H9 (cell line): ENCODE results near the gene SOX12. TPM values are rescaled to one million over a fixed set of nuclear protein-coding genes. Genes with fewer than 3 reads are reported as not detected.
A peak's percentile ranks its signal among the peaks of the same experiment; 100 is the strongest.

Experiments
- DNase-seq: peaks from one replicate; pipeline ENCODE4 v3.0.0-alpha.2; 2017
- H2AFZ ChIP-seq: one replicate; pipeline ENCODE4 v1.6.1; 2013; ENCODE audit warnings: mild to moderate bottlenecking, low read length, control low read depth, moderate library complexity
- H2AK5ac ChIP-seq: 2 replicates; pipeline ENCODE4 v1.6.1; 2013; ENCODE audit warnings: low read length, control low read depth, mixed read lengths; ENCODE audit not compliant: insufficient read length
- H2BK120ac ChIP-seq: one replicate; pipeline ENCODE4 v1.6.1; 2013; ENCODE audit warnings: low read depth, mild to moderate bottlenecking, low read length, control low read depth, inconsistent platforms; ENCODE audit not compliant: poor library complexity, severe bottlenecking
- H2BK12ac ChIP-seq: 2 replicates; pipeline ENCODE4 v1.6.1; 2013; ENCODE audit warnings: low read length, control low read depth, mixed read lengths, low read depth; ENCODE audit not compliant: insufficient read length
- H2BK15ac ChIP-seq: 2 replicates; pipeline ENCODE4 v1.6.1; 2013; ENCODE audit warnings: low read depth, low read length, control low read depth
- H2BK20ac ChIP-seq: one replicate; pipeline ENCODE4 v1.6.1; 2013; ENCODE audit warnings: low read depth, mild to moderate bottlenecking, low read length, control low read depth, inconsistent platforms; ENCODE audit not compliant: poor library complexity, severe bottlenecking
- H2BK5ac ChIP-seq: 2 replicates; pipeline ENCODE4 v1.6.1; 2013; ENCODE audit warnings: low read length, control low read depth, mixed read lengths; ENCODE audit not compliant: insufficient read length
- H3K14ac ChIP-seq: 2 replicates; pipeline ENCODE4 v1.6.1; 2013; ENCODE audit warnings: low read length, control low read depth; ENCODE audit not compliant: insufficient read depth
- H3K18ac ChIP-seq: 2 replicates; pipeline ENCODE4 v1.6.1; 2013; ENCODE audit warnings: low read depth, mild to moderate bottlenecking, mixed read lengths, low read length, control low read depth; ENCODE audit not compliant: insufficient read length
- H3K23ac ChIP-seq: 2 replicates; pipeline ENCODE4 v1.6.1; 2013; ENCODE audit warnings: low read length, control low read depth, mixed read lengths, low read depth; ENCODE audit not compliant: insufficient read length
- H3K23me2 ChIP-seq: 2 replicates; pipeline ENCODE4 v1.6.1; 2013; ENCODE audit warnings: low read depth, mild to moderate bottlenecking, mixed read lengths, low read length, control low read depth; ENCODE audit not compliant: insufficient read length, poor library complexity, severe bottlenecking
- H3K27ac ChIP-seq: 2 replicates; pipeline ENCODE4 v1.5.1; 2013; ENCODE audit warnings: low read length, control low read depth, mixed read lengths, low read depth; ENCODE audit not compliant: insufficient read length
- H3K27me3 ChIP-seq: 2 replicates; pipeline ENCODE4 v1.6.1; 2013; ENCODE audit warnings: low read length, control low read depth, inconsistent platforms; ENCODE audit not compliant: insufficient read depth
- H3K4ac ChIP-seq: 2 replicates; pipeline ENCODE4 v1.6.1; 2013; ENCODE audit warnings: low read depth, mild to moderate bottlenecking, control low read depth, inconsistent platforms, low read length, moderate library complexity
- H3K4me1 ChIP-seq: 2 replicates; pipeline ENCODE4 v1.6.1; 2013; ENCODE audit warnings: low read length, control low read depth, inconsistent platforms; ENCODE audit not compliant: insufficient read depth
- H3K4me2 ChIP-seq: 2 replicates; pipeline ENCODE4 v1.6.1; 2013; ENCODE audit warnings: low read length, control low read depth, mixed read lengths; ENCODE audit not compliant: insufficient read length, insufficient read depth
- H3K56ac ChIP-seq: 2 replicates; pipeline ENCODE4 v1.6.1; 2013; ENCODE audit warnings: low read depth, mild to moderate bottlenecking, mixed read lengths, low read length, control low read depth; ENCODE audit not compliant: insufficient read length
- H3K79me1 ChIP-seq: 2 replicates; pipeline ENCODE4 v1.6.1; 2013; ENCODE audit warnings: low read depth, mild to moderate bottlenecking, moderate library complexity, low read length, control low read depth, inconsistent platforms; ENCODE audit not compliant: insufficient read depth, poor library complexity, severe bottlenecking
- H3K79me2 ChIP-seq: 2 replicates; pipeline ENCODE4 v1.6.1; 2013; ENCODE audit warnings: low read length, control low read depth, inconsistent platforms; ENCODE audit not compliant: insufficient read depth
- H3K9ac ChIP-seq: 2 replicates; pipeline ENCODE4 v1.6.1; 2013; ENCODE audit warnings: low read length, control low read depth, mixed read lengths; ENCODE audit not compliant: insufficient read length; ENCODE audit errors: extremely low read depth
- H3K9me3 ChIP-seq: one replicate; pipeline ENCODE4 v1.6.1; 2013; ENCODE audit warnings: low read depth, low read length, inconsistent platforms; ENCODE audit not compliant: control insufficient read depth
- H3T11ph ChIP-seq: one replicate; pipeline ENCODE4 v1.6.1; 2013; ENCODE audit warnings: mild to moderate bottlenecking, low read length, control low read depth, inconsistent platforms
- H4K20me1 ChIP-seq: one replicate; pipeline ENCODE4 v1.6.1; 2013; ENCODE audit not compliant: control insufficient read depth, insufficient read length, insufficient read depth
- H4K5ac ChIP-seq: 2 replicates; pipeline ENCODE4 v1.6.1; 2013; ENCODE audit warnings: low read depth, mild to moderate bottlenecking, mixed read lengths, low read length, control low read depth; ENCODE audit not compliant: insufficient read length
- H4K8ac ChIP-seq: replicated peaks from 2 replicates; pipeline ENCODE4 v1.6.1; 2013; ENCODE audit warnings: low read length, control low read depth, mixed read lengths, low read depth; ENCODE audit not compliant: insufficient read length
- H4K91ac ChIP-seq: 2 replicates; pipeline ENCODE4 v1.6.1; 2013; ENCODE audit warnings: low read depth, mild to moderate bottlenecking, moderate library complexity, mixed read lengths, low read length, control low read depth; ENCODE audit not compliant: insufficient read length
- H3K27ac Mint-ChIP-seq, 3 experiments: 2 replicates in 2 of 3; 3 replicates in 1 of 3; pipeline ENCODE4 v1.8.0; 2020 to 2021; ENCODE audit warnings: mixed read lengths in 3 of 3, mild to moderate bottlenecking in 1 of 3, moderate library complexity in 1 of 3
- H3K27me3 Mint-ChIP-seq: 2 replicates; pipeline ENCODE4 v1.8.0; 2021; ENCODE audit warnings: low read depth, mild to moderate bottlenecking, moderate library complexity, mixed read lengths
- H3K36me3 Mint-ChIP-seq, 3 experiments: 2 replicates in 2 of 3; 3 replicates in 1 of 3; pipeline ENCODE4 v1.8.0; 2020 to 2021; ENCODE audit warnings: low read depth in 3 of 3, mixed read lengths in 3 of 3; ENCODE audit not compliant: insufficient read depth in 1 of 3
- H3K4me1 Mint-ChIP-seq, 2 experiments: 2 replicates each; pipeline ENCODE4 v1.8.0; 2020; ENCODE audit warnings: mixed read lengths in 2 of 2
- H3K4me3 Mint-ChIP-seq, 2 experiments: 2 replicates in 1 of 2; 3 replicates in 1 of 2; pipeline ENCODE4 v1.8.0; 2020 to 2021; ENCODE audit warnings: mild to moderate bottlenecking in 2 of 2, mixed read lengths in 2 of 2, moderate library complexity in 1 of 2
- H3K9me3 Mint-ChIP-seq, 2 experiments: 2 replicates in 1 of 2; 3 replicates in 1 of 2; pipeline ENCODE4 v1.8.0; 2020; ENCODE audit warnings: mild to moderate bottlenecking in 2 of 2, mixed read lengths in 2 of 2, moderate library complexity in 1 of 2
- CTCF ChIP-seq: fragments of 200-600 bp; sonication (generic); conservative IDR thresholded peaks from 3 replicates; pipeline ENCODE4 v1.8.0; 2021; ENCODE audit warnings: antibody characterized with exemption, mild to moderate bottlenecking
- WGBS: extraction: QIAGEN DNeasy Blood & Tissue Kit; methylation state at CpG from one replicate; pipeline ENCODE4 v1.1.7; 2013; ENCODE audit warnings: missing lambda C conversion rate, low lambda C conversion rate, mixed read lengths; ENCODE audit not compliant: insufficient read length; ENCODE audit errors: extremely low coverage; 5-methylcytosine and 5-hydroxymethylcytosine counted together
- total RNA-seq: library from RNA; stranded (reverse); gene quantifications from 2 replicates; pipeline ENCODE4 v1.2.1, GENCODE V29; 2021

The SOX12 gene
- total RNA-seq, 1 experiment from 2014 or later, result 54.4 TPM

DNA sequence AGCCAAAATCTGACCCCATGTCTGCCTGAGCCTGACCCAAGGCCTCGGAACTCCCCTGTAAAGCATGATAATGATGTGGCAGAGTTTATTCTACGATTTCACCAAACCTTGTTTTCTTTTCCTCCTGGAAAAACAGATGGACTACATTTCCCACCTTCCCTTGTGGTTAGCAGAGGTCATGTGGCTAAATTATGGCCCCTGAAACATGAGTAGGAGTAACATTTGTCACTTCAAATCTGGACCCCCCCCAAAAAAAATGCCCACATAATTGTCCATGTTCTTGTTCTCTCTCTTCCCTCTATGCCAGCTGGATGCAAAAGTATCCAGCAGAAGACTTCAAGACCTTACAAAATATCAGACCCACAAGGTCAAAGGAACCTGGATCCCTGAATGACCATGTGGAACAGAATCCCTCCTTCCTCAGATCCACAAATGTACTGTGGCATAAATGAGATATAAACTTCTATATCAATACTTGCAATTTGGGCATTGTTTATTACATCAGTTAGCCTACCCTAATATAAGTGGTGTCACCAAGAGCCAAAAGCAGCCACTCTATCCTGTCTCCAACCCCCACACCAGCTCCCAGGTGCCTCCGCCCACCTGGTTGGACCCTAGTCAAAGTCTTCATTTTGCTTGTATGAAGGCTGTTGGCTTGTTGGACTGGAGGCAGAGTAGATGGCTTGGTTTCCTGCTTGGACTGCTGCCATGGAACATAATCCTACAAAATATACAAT lies 36.2 kb upstream of the SOX12 start:
- Histone ChIP-seq H3K23ac (no peak overlapping the region), H2BK12ac (no peak overlapping the region), H2BK5ac (no peak overlapping the region), H3K9me3 (no peaks in the 10 kb centered on the region), H4K20me1 (no peaks in the 10 kb centered on the region), H2AK5ac (no peak overlapping the region), H3K56ac (no peak overlapping the region), H4K8ac (no peak overlapping the region), H3K79me2 (no peaks in the 10 kb centered on the region; the same call in 1 of the 2 replicates), H3K79me1 (no peaks in the 10 kb centered on the region), H2BK15ac (no peak overlapping the region), H3T11ph (no peak overlapping the region), H3K27ac (no peak overlapping the region), H3K4ac (no peak overlapping the region), H2BK120ac (no peak overlapping the region), H3K18ac (no peak overlapping the region), H3K9ac (no peak overlapping the region), H3K14ac (no peak overlapping the region), H3K23me2 (peaks cover 6% of the 10 kb centered on the region), H4K91ac (no peak overlapping the region), H3K27me3 (no peaks in the 10 kb centered on the region; the same call in 1 of the 2 replicates), H3K4me2 (peak overlapping the region; percentile 75), H3K4me1 (peaks cover 5% of the 10 kb centered on the region; the same call in 1 of the 2 replicates), H2AFZ (no peak overlapping the region), H4K5ac (no peak overlapping the region), H2BK20ac (no peak overlapping the region)
- TF ChIP-seq CTCF, result no peak
- Mint-ChIP-seq H3K27ac (no peak overlapping the region), H3K36me3 (peaks cover 2 to 21% (median 7%) of the 10 kb centered on the region in 3 experiments; a peak in 5 of 7 replicates), H3K9me3 (no peaks in the 10 kb centered on the region; a peak in 1 of 5 replicates), H3K4me3 (no peak overlapping the region; a peak in 1 of 5 replicates), H3K27me3 (peaks cover 12% of the 10 kb centered on the region), H3K4me1 (peaks cover 0 to 5% of the 10 kb centered on the region in 2 experiments; a peak in 2 of 4 replicates)
- WGBS, result no CpG with 5 or more reads among the region's 3 CpGs
- no peak for DNase-seq
